Measurements from ENCODE around the gene OXNAD1.

DNA sequence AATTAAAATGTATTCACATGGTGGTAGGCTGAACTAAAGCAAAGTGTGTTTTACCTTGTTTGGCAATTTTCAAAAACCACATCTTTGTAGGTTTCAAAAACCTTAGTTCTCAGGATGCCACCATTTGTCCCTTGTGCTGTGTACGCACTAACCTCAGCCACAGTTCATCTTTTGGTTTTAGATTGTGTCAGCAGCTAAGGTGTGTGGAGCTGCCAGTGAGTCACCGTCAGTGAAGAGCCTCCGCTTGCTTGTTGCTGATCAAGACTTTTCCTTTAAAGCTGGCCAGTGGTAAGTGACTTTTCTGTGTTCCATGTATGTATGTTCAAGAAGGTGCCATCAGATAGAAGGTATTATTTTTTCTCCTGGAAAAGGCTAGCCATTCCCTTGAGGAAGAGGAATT lies 21.1 kb downstream of the OXNAD1 start:
- TF ChIP-seq, protein P1, sequence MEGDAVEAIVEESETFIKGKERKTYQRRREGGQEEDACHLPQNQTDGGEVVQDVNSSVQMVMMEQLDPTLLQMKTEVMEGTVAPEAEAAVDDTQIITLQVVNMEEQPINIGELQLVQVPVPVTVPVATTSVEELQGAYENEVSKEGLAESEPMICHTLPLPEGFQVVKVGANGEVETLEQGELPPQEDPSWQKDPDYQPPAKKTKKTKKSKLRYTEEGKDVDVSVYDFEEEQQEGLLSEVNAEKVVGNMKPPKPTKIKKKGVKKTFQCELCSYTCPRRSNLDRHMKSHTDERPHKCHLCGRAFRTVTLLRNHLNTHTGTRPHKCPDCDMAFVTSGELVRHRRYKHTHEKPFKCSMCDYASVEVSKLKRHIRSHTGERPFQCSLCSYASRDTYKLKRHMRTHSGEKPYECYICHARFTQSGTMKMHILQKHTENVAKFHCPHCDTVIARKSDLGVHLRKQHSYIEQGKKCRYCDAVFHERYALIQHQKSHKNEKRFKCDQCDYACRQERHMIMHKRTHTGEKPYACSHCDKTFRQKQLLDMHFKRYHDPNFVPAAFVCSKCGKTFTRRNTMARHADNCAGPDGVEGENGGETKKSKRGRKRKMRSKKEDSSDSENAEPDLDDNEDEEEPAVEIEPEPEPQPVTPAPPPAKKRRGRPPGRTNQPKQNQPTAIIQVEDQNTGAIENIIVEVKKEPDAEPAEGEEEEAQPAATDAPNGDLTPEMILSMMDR (IDR thresholded peaks at IDR 0.05) = no peak
- no peak for TF ChIP-seq EZH2phosphoT487 (IDR thresholded peaks at IDR 0.05)
